SHP77 (cell line): ENCODE measurements around the gene CDC45.
A peak's percentile ranks its signal among the peaks of the same experiment; 100 is the strongest.

Experiments
- DNase-seq, 2 experiments: peaks; one replicate each; lab custom pipeline; 2025; lab: John Stamatoyannopoulos, UW

The CDC45 gene

GRCh38 chr22:19469421-19469820 lies 10.3 kb upstream of the CDC45 start:
- DNase-seq = no peak

- DNase-seq = no peak
These were observed 9.7 kb upstream of the CDC45 start for GRCh38 chr22:19470010-19470409.

- no peak for DNase-seq
These were observed 8.1 kb upstream of the CDC45 start for GRCh38 chr22:19471572-19471971.

- no peak for DNase-seq
These were observed 7.5 kb upstream of the CDC45 start for GRCh38 chr22:19472233-19472632.

GRCh38 chr22:19473578-19473977 lies 6.1 kb upstream of the CDC45 start:
- no peak for DNase-seq

DNA sequence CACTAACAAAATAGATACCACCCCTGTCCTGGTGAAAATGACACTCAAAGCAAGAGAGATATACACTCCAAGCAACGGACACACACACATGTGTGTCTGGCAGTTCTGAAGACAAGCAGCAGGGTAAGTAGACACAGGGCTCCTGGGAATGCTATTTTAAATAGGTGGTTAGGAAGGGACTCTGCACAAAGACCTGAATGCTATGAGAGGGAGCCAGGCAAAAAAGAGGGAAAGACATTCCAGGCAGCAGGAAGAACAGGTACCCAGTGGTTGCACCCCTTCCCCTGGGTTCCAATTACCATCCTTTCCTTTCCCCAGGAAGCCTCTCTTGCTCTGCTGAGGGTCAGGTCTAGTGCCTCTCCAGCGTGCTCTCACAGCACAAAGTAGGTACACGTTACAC lies 3.7 kb upstream of the CDC45 start:
- DNase-seq = no peak

DNA sequence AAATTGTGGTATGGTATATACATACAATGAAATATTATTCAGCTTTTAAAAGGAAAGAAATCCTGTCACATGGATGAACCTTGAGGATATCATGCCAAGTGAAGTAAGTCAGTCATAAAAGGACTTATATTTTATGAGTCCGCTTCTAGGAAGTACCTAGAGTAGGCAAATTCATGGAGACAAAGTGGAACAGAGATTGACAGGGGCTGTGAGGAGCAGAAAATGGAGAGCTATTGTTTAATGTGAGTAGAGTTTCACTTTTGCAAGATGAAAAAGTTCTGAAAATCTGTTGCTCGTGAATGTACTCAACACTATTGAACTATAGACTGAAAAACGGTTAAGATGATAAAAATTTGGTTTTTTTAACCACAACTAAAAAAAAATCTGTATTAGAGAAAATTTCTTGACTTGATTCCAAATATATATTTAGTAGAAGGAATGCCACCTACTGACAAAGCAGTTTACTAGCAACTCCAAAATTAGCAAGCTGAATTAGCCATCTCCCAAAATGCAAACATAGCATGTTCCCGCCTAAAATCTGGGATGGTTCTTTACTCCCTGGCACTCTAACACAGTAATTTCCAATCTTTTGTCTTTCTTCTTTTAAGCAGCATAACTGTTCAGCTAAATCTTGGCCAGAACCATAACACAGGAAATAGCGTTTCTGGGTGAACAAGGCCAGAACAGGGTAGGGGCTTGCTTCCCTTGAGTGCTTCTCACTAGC lies 2.2 kb upstream of the CDC45 start:
- DNase-seq = no peak

DNA sequence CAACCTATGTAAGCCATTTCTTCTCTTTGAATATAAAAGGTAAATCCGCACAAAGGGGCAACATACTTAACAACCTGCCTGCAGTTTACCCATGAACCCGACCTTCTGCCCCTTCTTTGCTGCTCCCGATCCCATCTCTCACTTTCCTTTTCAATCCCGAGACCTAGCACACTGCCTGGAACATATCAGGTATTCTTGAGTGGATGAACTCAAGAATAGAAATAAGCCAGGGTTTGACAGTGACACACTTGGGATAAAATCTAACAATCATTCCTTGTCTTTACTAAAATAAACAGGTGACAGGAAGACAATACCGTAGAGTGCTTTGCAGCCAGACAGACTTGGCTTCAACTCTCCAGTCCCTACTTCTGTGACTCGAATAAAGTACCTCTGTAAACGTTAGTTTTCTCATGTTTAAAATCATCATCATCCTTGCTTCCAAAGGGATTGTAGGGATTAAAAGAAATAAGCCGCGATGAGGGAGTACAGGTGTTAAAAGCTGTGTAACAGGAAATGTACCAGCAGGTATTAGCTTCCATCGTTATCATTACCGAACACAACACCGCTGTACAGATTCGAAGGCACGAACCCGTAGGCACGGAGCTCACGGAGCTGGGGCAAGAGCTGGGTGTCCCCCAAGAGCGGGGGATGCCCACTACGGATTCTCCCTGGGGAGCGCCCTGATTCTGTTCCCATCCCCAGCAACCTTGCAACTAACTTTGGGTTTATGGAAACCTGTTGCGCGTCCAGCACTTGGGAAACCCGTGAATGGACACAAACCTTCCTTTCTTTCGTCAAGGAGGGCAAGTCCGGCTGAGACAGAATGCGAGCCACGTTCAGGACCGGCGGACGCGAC lies 1.4 kb upstream of the CDC45 start:
- DNase-seq = no peak

DNA sequence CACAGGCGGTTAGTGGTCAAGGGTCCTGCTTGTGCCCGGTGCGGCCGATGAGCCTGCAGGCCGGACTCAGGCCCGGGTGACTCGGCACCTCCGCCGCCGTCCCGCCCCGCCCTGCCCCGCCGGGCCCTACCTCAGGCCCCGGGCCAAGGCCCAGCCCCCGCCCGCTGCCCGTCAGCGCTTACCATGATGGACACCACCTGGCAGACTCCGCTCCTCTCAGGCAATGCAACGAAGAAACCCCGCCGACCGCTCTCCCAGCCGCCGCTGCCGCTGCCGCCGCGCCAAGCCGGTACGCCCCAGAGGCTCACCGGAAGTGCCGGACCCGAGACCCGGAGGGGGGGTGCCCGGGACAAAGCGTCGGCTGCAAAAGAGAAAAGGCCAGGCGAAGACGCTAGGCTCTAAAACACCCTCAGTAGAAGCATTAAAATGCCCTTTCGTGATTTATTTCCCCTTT lies 792 bp upstream of the CDC45 start, which contains the start of gene UFD1:
Gene UFD1, minus strand, starts transcription at position 293 of the 454 bp plus-strand sequence. Its CDS starts 108 bp downstream, at position 185.
- peak; percentile 78 to 80 for DNase-seq

DNA sequence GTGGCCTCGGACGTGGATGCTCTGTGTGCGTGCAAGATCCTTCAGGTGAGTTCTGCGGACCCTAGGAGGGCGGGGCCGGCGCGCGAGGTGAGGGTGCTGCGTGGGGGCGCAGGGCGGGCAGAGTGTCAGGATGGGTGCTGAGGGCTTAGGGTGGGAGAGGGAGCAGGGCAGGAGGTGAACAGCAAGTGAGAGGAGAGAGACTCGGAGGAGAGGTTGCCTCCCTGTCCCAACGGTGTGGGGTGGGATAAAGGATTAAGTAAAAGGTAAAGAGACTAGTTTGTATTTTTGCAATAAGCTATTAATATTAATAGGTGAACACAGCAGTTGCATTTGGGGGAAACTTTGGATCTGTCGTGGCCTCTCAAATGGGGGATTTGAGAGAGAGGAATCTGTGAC lies 451 bp downstream of the CDC45 start:
- no peak for DNase-seq

- DNase-seq = no peak
These were observed 1.1 kb downstream of the CDC45 start for GRCh38 chr22:19480789-19481188.

DNA sequence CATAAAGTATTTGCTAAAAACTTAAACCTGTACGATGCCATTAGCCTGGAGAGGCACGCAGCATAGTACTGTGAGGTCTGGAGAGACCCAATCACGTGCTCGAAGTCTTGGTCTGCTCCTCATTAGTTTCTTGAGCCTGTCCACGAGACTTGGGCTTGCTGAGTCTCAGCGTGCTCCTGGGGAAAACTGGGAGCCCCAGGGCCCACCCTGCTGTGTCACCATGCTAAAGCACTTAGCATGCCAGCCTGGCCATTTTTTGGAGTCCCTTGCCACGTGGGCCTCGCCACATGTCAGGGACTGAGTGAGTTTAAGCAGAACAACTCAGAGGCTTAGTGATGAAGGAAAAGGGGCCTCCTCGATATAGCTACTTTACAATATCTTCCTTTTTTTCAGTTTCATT lies 2.6 kb downstream of the CDC45 start:
- no peak for DNase-seq

DNA sequence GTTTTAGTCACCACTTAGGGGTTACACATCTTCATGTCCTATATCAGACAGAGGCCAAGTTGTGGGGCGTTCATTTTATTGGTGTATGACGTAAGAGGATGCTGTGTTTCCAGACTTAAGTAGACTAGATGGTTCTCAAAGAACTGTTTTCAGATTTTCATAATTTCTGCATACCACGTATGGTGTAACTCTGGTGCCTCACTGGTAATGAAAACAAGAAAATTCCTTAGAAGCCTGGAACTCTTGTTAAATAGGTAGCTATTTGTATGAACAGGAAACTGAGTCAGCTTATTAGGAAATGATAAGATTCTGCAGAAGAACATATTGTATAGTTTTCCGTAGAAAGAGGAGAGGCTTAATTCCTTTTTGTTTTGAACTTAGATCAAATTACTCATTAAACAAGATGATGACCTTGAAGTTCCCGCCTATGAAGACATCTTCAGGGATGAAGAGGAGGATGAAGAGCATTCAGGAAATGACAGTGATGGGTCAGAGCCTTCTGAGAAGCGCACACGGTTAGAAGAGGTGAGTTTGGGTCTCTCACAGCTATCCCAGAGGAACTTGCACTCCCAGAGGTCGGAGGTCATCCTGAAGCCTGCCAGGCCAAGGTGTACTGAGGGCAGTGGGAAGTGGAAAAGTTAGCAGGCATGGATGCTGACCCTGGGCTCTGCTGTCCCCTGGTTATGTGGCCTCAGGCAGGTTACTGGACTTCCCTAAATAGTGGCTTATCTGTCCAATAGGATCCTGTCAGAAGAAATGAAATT lies 3.9 kb downstream of the CDC45 start:
- DNase-seq = no peak

DNA sequence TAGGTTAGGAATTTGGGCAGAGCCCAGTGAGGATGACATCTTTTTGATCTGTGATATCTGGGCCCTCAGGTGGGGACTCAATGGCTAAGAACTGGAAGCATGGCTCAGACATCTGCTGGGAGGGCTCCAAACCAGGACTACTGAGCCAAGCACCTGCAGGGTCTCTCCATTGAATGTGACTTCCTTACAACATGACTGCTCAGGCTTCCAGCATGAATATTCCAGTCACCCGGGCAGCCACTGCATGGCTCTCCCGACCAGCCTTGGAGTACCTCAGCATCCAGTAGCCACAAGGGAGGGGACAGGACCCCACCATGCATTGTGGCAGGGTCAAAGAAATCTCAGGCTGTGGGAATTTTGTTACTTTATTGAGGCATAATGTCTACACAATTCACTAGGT lies 8.6 kb downstream of the CDC45 start:
- DNase-seq = no peak

DNA sequence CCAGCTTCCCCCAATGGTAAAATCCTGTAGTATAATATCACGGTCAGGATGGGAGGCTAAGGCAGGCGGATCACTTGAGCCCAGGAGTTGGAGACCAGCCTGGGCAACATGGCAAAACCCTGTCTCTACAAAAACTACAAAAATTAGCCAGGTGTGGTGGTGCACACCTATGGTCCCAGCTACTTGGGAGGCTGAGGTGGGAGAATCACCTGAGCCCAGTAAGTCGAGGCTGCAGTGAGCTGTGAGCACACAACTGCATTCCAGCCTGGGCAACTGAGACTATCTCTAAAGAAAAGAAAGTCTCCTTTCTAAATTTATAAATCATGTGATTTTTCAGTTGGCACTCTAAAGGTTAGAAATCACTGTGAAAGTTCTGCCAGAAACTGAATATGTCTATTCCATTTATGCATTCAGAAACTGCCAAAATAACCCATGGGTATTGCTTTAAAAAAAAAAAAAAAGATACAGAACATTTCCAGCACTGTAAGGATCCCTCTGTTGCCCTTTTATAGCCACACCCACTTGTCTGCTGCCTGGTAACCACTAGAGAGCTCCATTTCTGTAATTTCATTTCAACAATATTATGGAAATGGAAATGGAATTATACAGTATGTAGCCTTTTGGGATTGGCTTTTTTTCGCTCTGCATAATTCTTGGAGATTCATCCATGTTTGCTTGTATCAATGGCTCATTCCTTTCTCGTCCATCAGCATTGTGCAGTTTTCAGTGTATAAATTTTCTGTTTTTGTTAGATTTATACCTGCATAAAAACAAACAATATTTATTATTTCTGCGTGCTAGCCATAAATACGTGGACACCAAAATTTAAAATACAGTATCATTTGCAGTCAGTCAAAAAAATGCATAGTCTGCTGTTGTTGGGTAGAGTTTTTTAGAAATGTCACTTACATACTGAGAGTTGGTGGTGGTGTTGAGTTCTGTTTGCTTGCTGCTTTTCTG lies 9.4 kb downstream of the CDC45 start:
- no peak for DNase-seq

- no peak for DNase-seq
These were observed 11.0 kb downstream of the CDC45 start for GRCh38 chr22:19490628-19491230.

DNA sequence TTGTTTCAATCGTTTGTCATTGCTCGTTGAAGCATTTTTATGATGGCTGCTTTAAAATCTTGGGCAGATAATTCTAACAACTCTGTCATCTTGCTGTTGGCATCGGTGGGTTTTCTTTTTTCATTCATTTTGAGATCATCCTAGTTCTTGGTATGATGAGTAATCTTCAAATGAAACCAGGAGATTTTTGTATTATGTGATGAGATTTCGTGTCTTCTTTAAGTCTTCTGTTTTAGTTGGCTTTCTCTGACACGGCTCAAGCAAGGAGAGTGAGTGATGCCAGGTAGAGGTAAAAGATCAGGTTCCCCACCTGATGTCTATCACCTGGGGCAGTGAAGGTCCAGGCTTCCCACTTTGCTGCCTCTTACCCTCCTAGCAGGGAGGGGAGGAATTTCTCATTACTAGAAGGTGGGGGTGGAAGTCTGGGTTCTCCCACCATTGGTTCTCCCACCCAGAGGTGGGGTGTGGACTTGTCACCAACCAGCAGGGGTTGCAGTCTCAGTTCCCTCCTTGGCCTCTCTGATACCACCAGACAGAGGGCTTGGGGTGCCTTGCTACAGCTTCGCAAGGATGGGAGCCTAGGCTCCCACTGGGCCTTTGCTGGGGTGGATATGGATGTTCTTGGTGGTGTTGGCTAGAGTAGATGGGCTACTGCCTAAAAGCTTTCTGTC lies 12.9 kb downstream of the CDC45 start:
- no peak for DNase-seq

GRCh38 chr22:19494001-19494560 lies 14.4 kb downstream of the CDC45 start:
- DNase-seq = no peak

GRCh38 chr22:19494676-19495173 lies 15.0 kb downstream of the CDC45 start:
- no peak for DNase-seq
